Chondrocyte (in vitro differentiated cells): ENCODE results near the gene CACNG5. TPM values are rescaled to one million over a fixed set of nuclear protein-coding genes. Genes with fewer than 3 reads are reported as not detected.

Experiments
- DNase-seq: peaks from one replicate; pipeline ENCODE4 v3.0.0; 2021; ENCODE audit warnings: mixed read lengths, low spot score
- H3K27ac Mint-ChIP-seq: one replicate; pipeline ENCODE4 v1.8.0; 2021; ENCODE audit warnings: mild to moderate bottlenecking, moderate library complexity, mixed read lengths; ENCODE audit not compliant: unreplicated experiment
- H3K27me3 Mint-ChIP-seq: 2 replicates; pipeline ENCODE4 v1.8.0; 2021; ENCODE audit warnings: low read depth, mixed read lengths
- H3K36me3 Mint-ChIP-seq: 2 replicates; pipeline ENCODE4 v1.8.0; 2021; ENCODE audit warnings: low read depth, mixed read lengths
- H3K4me1 Mint-ChIP-seq: 2 replicates; pipeline ENCODE4 v1.8.0; 2021; ENCODE audit warnings: low read depth, mild to moderate bottlenecking, mixed read lengths
- H3K4me3 Mint-ChIP-seq: one replicate; pipeline ENCODE4 v1.8.0; 2021; ENCODE audit warnings: mild to moderate bottlenecking, moderate library complexity, mixed read lengths; ENCODE audit not compliant: unreplicated experiment
- H3K9me3 Mint-ChIP-seq: 2 replicates; pipeline ENCODE4 v1.8.0; 2021; ENCODE audit warnings: low read depth, mixed read lengths
- CTCF ChIP-seq: fragments of 200-600 bp; sonication (generic); IDR thresholded peaks from 2 replicates; pipeline ENCODE4 v1.5.0; 2021; ENCODE audit warnings: antibody characterized with exemption, mild to moderate bottlenecking, moderate library complexity
- total RNA-seq: library from RNA; stranded (reverse); gene quantifications from 3 replicates; pipeline ENCODE4 v1.2.1, GENCODE V29; 2021

CACNG5 gene
- total RNA-seq, 1 donor from 2014 or later = not detected

DNA sequence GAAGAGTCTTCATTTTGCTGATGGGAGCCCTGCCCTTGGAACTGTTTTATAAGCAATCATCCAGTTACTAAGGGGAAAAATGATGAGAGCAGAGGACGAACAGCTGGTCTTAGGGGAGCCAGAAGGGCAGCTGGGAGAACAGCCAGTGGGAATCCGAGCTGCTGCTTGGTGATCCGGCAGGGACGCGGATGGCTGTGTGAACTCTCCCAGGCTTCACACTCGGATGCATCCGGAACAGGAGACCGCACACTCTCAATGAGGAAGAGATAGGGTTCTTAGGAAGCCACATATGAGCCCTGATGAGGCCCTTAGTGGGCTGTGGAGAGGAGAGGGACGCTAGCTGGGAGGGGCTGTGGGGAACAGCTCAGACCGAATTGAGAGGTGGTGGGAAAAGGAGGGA is 5.0 kb upstream of the CACNG5 start:
- Mint-ChIP-seq H3K27me3 (peaks cover 48% of the 10 kb centered on the region), H3K9me3 (no peaks in the 10 kb centered on the region)

DNA sequence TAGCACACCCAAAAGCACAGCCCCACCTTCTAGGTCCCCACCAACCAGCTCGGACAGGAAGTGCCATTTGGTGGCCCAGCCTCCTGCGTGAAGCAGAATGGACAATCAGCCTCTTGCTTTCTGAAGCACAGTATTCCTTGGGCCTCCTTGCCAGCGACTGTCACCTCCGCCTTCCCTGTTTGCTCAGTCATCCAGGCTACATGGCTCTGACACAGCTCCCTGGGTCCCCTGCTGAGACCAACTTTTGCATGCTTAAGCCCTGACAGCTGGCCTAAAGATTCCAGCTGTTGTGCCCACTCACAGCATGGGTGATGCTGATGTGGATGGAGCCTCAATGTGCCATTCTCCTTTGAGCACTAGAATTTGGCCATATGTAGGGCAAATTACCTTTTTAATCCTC is 4.5 kb upstream of the CACNG5 start:
- H3K4me1 Mint-ChIP-seq = peaks cover 4% of the 10 kb centered on the region
- TF ChIP-seq CTCF = no peak
- no peak overlapping the region for H3K4me3 Mint-ChIP-seq
- H3K27ac Mint-ChIP-seq = no peak overlapping the region
- no peaks in the 10 kb centered on the region for H3K36me3 Mint-ChIP-seq
- no peaks in the 10 kb centered on the region for H3K9me3 Mint-ChIP-seq
- DNase-seq = no peak
- peaks cover 50% of the 10 kb centered on the region for H3K27me3 Mint-ChIP-seq

More for the DNA sequence above, 5.0 kb upstream of the CACNG5 start:
- H3K36me3 Mint-ChIP-seq = no peaks in the 10 kb centered on the region
- no peak for TF ChIP-seq CTCF
- no peak for DNase-seq
- peaks cover 4% of the 10 kb centered on the region for H3K4me1 Mint-ChIP-seq
- no peak overlapping the region for H3K27ac Mint-ChIP-seq
- no peak overlapping the region for H3K4me3 Mint-ChIP-seq

GRCh38 chr17:66831383-66832210 is 3.3 kb upstream of the CACNG5 start:
- Mint-ChIP-seq H3K4me3 (no peak overlapping the region), H3K4me1 (peaks cover 4% of the 10 kb centered on the region), H3K27me3 (peaks cover 57% of the 10 kb centered on the region), H3K27ac (no peak overlapping the region), H3K9me3 (no peaks in the 10 kb centered on the region), H3K36me3 (no peaks in the 10 kb centered on the region)
- no peak for DNase-seq
- no peak for TF ChIP-seq CTCF

DNA sequence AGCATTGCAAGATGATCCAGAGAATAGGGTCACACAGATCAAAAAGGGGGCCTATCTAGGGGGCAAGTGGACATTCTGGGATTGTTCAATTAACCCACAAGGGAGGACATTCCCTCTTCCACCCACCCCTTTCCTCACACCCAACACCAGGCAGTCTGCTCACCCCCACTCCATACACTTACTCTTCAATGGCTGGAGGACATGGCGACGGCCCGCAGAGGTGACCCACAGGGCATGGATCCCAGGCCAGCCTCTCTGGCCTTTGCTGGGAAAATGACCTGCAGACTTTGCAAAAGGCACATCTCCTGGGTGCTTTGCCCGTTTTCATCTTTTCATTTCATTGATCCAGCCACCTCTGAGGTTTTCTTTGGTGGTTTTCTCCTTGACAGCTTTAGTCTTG is 1.7 kb upstream of the CACNG5 start:
- H3K9me3 Mint-ChIP-seq = no peaks in the 10 kb centered on the region
- no peak for TF ChIP-seq CTCF
- no peak overlapping the region for H3K4me3 Mint-ChIP-seq
- H3K27me3 Mint-ChIP-seq = peaks cover 62% of the 10 kb centered on the region
- no peaks in the 10 kb centered on the region for H3K36me3 Mint-ChIP-seq
- DNase-seq = no peak
- peaks cover 4% of the 10 kb centered on the region for H3K4me1 Mint-ChIP-seq
- no peak overlapping the region for H3K27ac Mint-ChIP-seq

GRCh38 chr17:66834426-66834918 is 445 bp upstream of the CACNG5 start:
- H3K27ac Mint-ChIP-seq = no peak overlapping the region
- no peaks in the 10 kb centered on the region for H3K9me3 Mint-ChIP-seq
- H3K4me1 Mint-ChIP-seq = no peaks in the 10 kb centered on the region
- H3K36me3 Mint-ChIP-seq = no peaks in the 10 kb centered on the region
- DNase-seq = no peak
- no peak for TF ChIP-seq CTCF
- peak overlapping the region; percentile 33 for H3K4me3 Mint-ChIP-seq
- peaks cover 66% of the 10 kb centered on the region for H3K27me3 Mint-ChIP-seq
